Suppressor macrophage treated with lipopolysaccharide for 4 hours (primary cell): ENCODE data around the gene PRKCE.

Experiments
- DNase-seq: peaks from one replicate; pipeline ENCODE4 v3.0.0-alpha.2; 2020

PRKCE gene

GRCh38 chr2:46136953-46137352 lies 485.5 kb downstream of the PRKCE start:
- no peak for DNase-seq

- no peak for DNase-seq
Measured at GRCh38 chr2:46142546-46143428, 491.3 kb downstream of the PRKCE start.

GRCh38 chr2:46143429-46144132 lies 492.1 kb downstream of the PRKCE start:
- no peak for DNase-seq

GRCh38 chr2:46144133-46144800 lies 492.8 kb downstream of the PRKCE start:
- DNase-seq: no peak

- DNase-seq: no peak
Measured at GRCh38 chr2:46145017-46145416, 493.5 kb downstream of the PRKCE start.

- DNase-seq: no peak
Measured at GRCh38 chr2:46145840-46146239, 494.4 kb downstream of the PRKCE start.

- peak; percentile 58 for DNase-seq
Measured at GRCh38 chr2:46146866-46147502, 495.5 kb downstream of the PRKCE start.

- no peak for DNase-seq
Measured at GRCh38 chr2:46147626-46148368, 496.3 kb downstream of the PRKCE start.

- DNase-seq: no peak
Measured at GRCh38 chr2:46148369-46148736, 496.9 kb downstream of the PRKCE start.

GRCh38 chr2:46150445-46150955 lies 499.0 kb downstream of the PRKCE start:
- no peak for DNase-seq

GRCh38 chr2:46151577-46151976 lies 500.1 kb downstream of the PRKCE start:
- no peak for DNase-seq

- no peak for DNase-seq
Measured at GRCh38 chr2:46153996-46154753, 502.7 kb downstream of the PRKCE start.

GRCh38 chr2:46157072-46157965 lies 505.8 kb downstream of the PRKCE start:
- no peak for DNase-seq

- DNase-seq: no peak
Measured at GRCh38 chr2:46157966-46158310, 506.5 kb downstream of the PRKCE start.

- DNase-seq: no peak
Measured at GRCh38 chr2:46158661-46159060, 507.2 kb downstream of the PRKCE start.

GRCh38 chr2:46160326-46160725 lies 508.9 kb downstream of the PRKCE start:
- DNase-seq: no peak

GRCh38 chr2:46161315-46161714 lies 509.8 kb downstream of the PRKCE start:
- no peak for DNase-seq

- no peak for DNase-seq
Measured at GRCh38 chr2:46161911-46162310, 510.4 kb downstream of the PRKCE start.

- no peak for DNase-seq
Measured at GRCh38 chr2:46162329-46163097, 511.0 kb downstream of the PRKCE start.

GRCh38 chr2:46163098-46163430 lies 511.6 kb downstream of the PRKCE start:
- DNase-seq: peak; percentile 37
